K562 (cell line): ENCODE data around the gene KRTAP25-1. TPM values are rescaled to one million over a fixed set of nuclear protein-coding genes. Genes with fewer than 3 reads are reported as not detected.

ENCODE experiments used
- ATAC-seq: fragments of 200-7000 bp; cut with Tn5 transposase; 3 replicates; pipeline ENCODE4 v1.9.1; 2020; ENCODE audit warnings: moderate library complexity
- BruUV-seq: library from RNA; stranded (reverse); fragments of 400-500 nt; replicated peaks from 2 replicates; lab custom pipeline; 2021; lab: Mats Ljungman, UMichigan
- CTCF ChIA-PET: fragments of 300-600 bp; formaldehyde crosslinking; extraction: SDS; loops from one replicate; lab custom pipeline; 2021; ENCODE audit warnings: low intra/inter-chr PET ratio; lab: Yijun Ruan, JAX
- POLR2A ChIA-PET: fragments of 300-600, 350-650 bp; sonication (Branson Sonifier 250); formaldehyde crosslinking; extraction: SDS; loops from one replicate; lab custom pipeline; 2021; ENCODE audit warnings: antibody characterized with exemption, inconsistent platforms; lab: Yijun Ruan, JAX
- DNase-seq, 4 experiments: peaks; one replicate each; pipeline versions ENCODE4 v3.0.0 to v3.0.0-alpha.2; 2011 to 2018; ENCODE audit warnings: low spot score in 3 of 4, mixed read lengths in 3 of 4; ENCODE audit errors: extremely low read depth in 1 of 4
- FAIRE-seq: peaks from 2 replicates; lab custom pipeline; 2011; peaks lifted over from hg19 to GRCh38; lab: Jason Lieb, UNC
- H2AFZ ChIP-seq: 2 replicates; pipeline ENCODE4 v1.6.0; 2011; ENCODE audit warnings: low read depth, low read length, control low read depth, inconsistent platforms
- H3K27ac ChIP-seq: fragments of 200-600 bp; 3 replicates; pipeline ENCODE4 v1.8.0; 2011; ENCODE audit warnings: low read depth, mild to moderate bottlenecking, control low read depth, inconsistent platforms, low read length, moderate library complexity, mixed read lengths; ENCODE audit errors: extremely low read depth
- H3K27me3 ChIP-seq, 2 experiments: fragments of 300-600 bp in 1 of 2; 2 replicates in 1 of 2; 3 replicates in 1 of 2; pipeline versions ENCODE4 v1.6.0 to v1.8.0; 2011; ENCODE audit warnings: inconsistent platforms in 2 of 2, low read length in 2 of 2, mild to moderate bottlenecking in 1 of 2, mixed read lengths in 1 of 2, moderate library complexity in 1 of 2; ENCODE audit not compliant: control insufficient read depth in 2 of 2, insufficient read depth in 2 of 2
- H3K36me3 ChIP-seq: fragments of 300-600 bp; 3 replicates; pipeline ENCODE4 v1.8.0; 2011; ENCODE audit warnings: mild to moderate bottlenecking, low read length, inconsistent platforms; ENCODE audit not compliant: control insufficient read depth, insufficient read depth
- H3K4me1 ChIP-seq, 2 experiments: fragments of 200-600 bp in 1 of 2; replicated peaks in 1 of 2; 2 replicates in 1 of 2; 3 replicates in 1 of 2; pipeline versions ENCODE4 v1.5.1 to v1.8.0; 2011; ENCODE audit warnings: inconsistent platforms in 2 of 2, low read length in 2 of 2, mild to moderate bottlenecking in 1 of 2, mixed read lengths in 1 of 2, moderate library complexity in 1 of 2; ENCODE audit not compliant: control insufficient read depth in 2 of 2, insufficient read depth in 2 of 2
- H3K4me2 ChIP-seq: 2 replicates; pipeline ENCODE4 v1.6.1; 2011; ENCODE audit warnings: low read length, control low read depth, inconsistent platforms, mixed read lengths; ENCODE audit not compliant: insufficient read depth
- H3K4me3 ChIP-seq: fragments of 200-600 bp; sonication (generic), shearing (Covaris generic); 2 replicates; pipeline ENCODE4 v1.5.1; 2016; ENCODE audit warnings: control low read depth, inconsistent platforms
- H3K79me2 ChIP-seq: fragments of 200-600 bp; 3 replicates; pipeline ENCODE4 v1.8.0; 2011; ENCODE audit warnings: low read length, inconsistent platforms; ENCODE audit not compliant: control insufficient read depth, insufficient read depth
- H3K9ac ChIP-seq, 2 experiments: 2 replicates each; pipeline versions ENCODE4 v1.6.0 to v1.6.1; 2011; ENCODE audit warnings: low read depth in 2 of 2, low read length in 2 of 2, control low read depth in 1 of 2, inconsistent platforms in 1 of 2, mild to moderate bottlenecking in 1 of 2, mixed read lengths in 1 of 2; ENCODE audit not compliant: insufficient read depth in 1 of 2
- H3K9me1 ChIP-seq: one replicate; pipeline ENCODE4 v1.6.0; 2011; ENCODE audit warnings: inconsistent platforms, mild to moderate bottlenecking, low read length, moderate library complexity; ENCODE audit not compliant: control insufficient read depth, insufficient read depth
- H3K9me3 ChIP-seq: replicated peaks from 2 replicates; pipeline ENCODE4 v1.5.1; 2011; ENCODE audit warnings: low read depth, low read length, inconsistent platforms; ENCODE audit not compliant: control insufficient read depth, insufficient read depth
- H4K20me1 ChIP-seq: replicated peaks from 2 replicates; pipeline ENCODE4 v1.6.1; 2011; ENCODE audit warnings: low read length, inconsistent platforms, mixed read lengths; ENCODE audit not compliant: control insufficient read depth, insufficient read depth
- CBX1 ChIP-seq: sonication (generic); IDR thresholded peaks from 2 replicates; pipeline ENCODE4 v1.6.1; 2016; ENCODE audit warnings: antibody characterized with exemption, low read depth, mild to moderate bottlenecking
- COPS2 ChIP-seq: fragments of 450-650 bp; conservative IDR thresholded peaks from 2 replicates; pipeline ENCODE4 v1.6.1; 2016; ENCODE audit warnings: mild to moderate bottlenecking, moderate library complexity
- DNMT1 ChIP-seq: fragments of 450-650 bp; IDR thresholded peaks from 2 replicates; pipeline ENCODE4 v1.6.1; 2016; ENCODE audit warnings: antibody characterized with exemption, mild to moderate bottlenecking
- E2F5 ChIP-seq: sonication (generic); formaldehyde crosslinking; IDR thresholded peaks from 2 replicates; pipeline ENCODE4 v1.8.0; 2022; ENCODE audit warnings: mild to moderate bottlenecking, missing genetic modification reagents
- KDM2B ChIP-seq: fragments of 250-450 bp; sonication (Bioruptor Pico); IDR thresholded peaks from 2 replicates; pipeline ENCODE4 v1.8.0; 2021; ENCODE audit warnings: mild to moderate bottlenecking, moderate library complexity
- RB1 ChIP-seq: fragments of 450-650 bp; IDR thresholded peaks from 2 replicates; pipeline ENCODE4 v1.6.1; 2017; ENCODE audit warnings: low read depth, mild to moderate bottlenecking
- TAF1 ChIP-seq: IDR thresholded peaks from 2 replicates; pipeline ENCODE4 v1.6.1; 2011; ENCODE audit warnings: mild to moderate bottlenecking, low read length, moderate library complexity; ENCODE audit not compliant: insufficient read depth, control insufficient read depth, severe bottlenecking; ENCODE audit errors: extremely low read depth
- ZNF134 ChIP-seq: fragments of 250-450 bp; sonication (Bioruptor Pico); conservative IDR thresholded peaks from 2 replicates; pipeline ENCODE4 v1.4.0; 2020
- ZNF407 ChIP-seq: fragments of 450-650 bp; IDR thresholded peaks from 2 replicates; pipeline ENCODE4 v1.6.1; 2016; ENCODE audit warnings: low read depth
- ZNF77 ChIP-seq: fragments of 250-450 bp; sonication (Bioruptor Pico); IDR thresholded peaks from 2 replicates; pipeline ENCODE4 v1.5.0; 2020
- in situ Hi-C: fragments of 300-500 bp; cut with MboI; formaldehyde crosslinking; loops from 4 replicates; pipeline ENCODE4 v1.15.0; 2018; ENCODE audit warnings: inconsistent platforms, mixed read lengths
- intact Hi-C: fragments of 100-400 bp; cut with micrococcal nuclease; formaldehyde crosslinking; loops from 2 replicates; pipeline ENCODE4 v1.14.2; 2022
- polyA plus RNA-seq, 8 experiments: library from polyadenylated mRNA; depleted of rRNA in 4 of 8; stranded (reverse) in 5 of 8; unstranded in 3 of 8; fragments of >200 nt; fragmentation: Nextera tagmentation in 2 of 8; fragmentation: Illumina TruSeq in 1 of 8; extraction: Ambion mirVana in 2 of 8; extraction: Trizol in 1 of 8; gene quantifications; 2 replicates each; pipeline versions ENCODE4 v1.2.1 to v1.2.3, GENCODE V29; 2011 to 2014; ENCODE audit warnings: inconsistent platforms in 1 of 8, missing spikeins in 1 of 8
- total RNA-seq, 7 experiments: library from RNA; depleted of rRNA in 6 of 7; stranded (reverse); fragments of >200 nt in 6 of 7; fragmentation: Illumina TruSeq in 2 of 7; extraction: Trizol in 2 of 7; gene quantifications; 2 replicates each; pipeline versions ENCODE4 v1.2.1 to v1.2.3, GENCODE V29; 2011 to 2021; ENCODE audit warnings: low replicate concordance in 1 of 7
- TF ChIP-seq, protein P1 (sequence below): sonication (generic); formaldehyde crosslinking; IDR thresholded peaks from 2 replicates; pipeline ENCODE4 v1.8.0; 2022; ENCODE audit warnings: mild to moderate bottlenecking, missing genetic modification reagents

The KRTAP25-1 gene
- total and polyA plus RNA-seq, 9 of the 15 experiments (the other 6 are each of a cell fraction or from before 2014, with no cell fraction given), result not detected

- Histone ChIP-seq H3K4me1 (no peaks in the 10 kb centered on the region), H4K20me1 (no peaks in the 10 kb centered on the region), H3K4me3 (no peak overlapping the region), H3K9me3 (no peaks in the 10 kb centered on the region), H3K36me3 (no peaks in the 10 kb centered on the region), H3K27me3 (no peaks in the 10 kb centered on the region), H3K9me1 (no peaks in the 10 kb centered on the region), H3K79me2 (no peaks in the 10 kb centered on the region), H3K9ac (no peak overlapping the region), H3K4me2 (no peak overlapping the region), H2AFZ (no peak overlapping the region), H3K27ac (no peak overlapping the region)
- POLR2A ChIA-PET, result interaction anchor here (0.6 kb wide), 1 partner anchor 486 kb away, joined by 3 read pairs; no protein-coding TSS in a partner anchor
- in situ Hi-C loops, result no loop called here
- CTCF ChIA-PET, result no interaction called here
- intact Hi-C loops, result no loop called here
- ATAC-seq (no peak), FAIRE-seq (no peak), DNase-seq (no peak)
- BruUV-seq, result no TSS peak
- TF ChIP-seq TAF1, result no peak
- TF ChIP-seq E2F5 (CRISPR knock-in tag), result no peak
- no peak for TF ChIP-seq ZNF407
- no peak for TF ChIP-seq CBX1
- no peak for TF ChIP-seq COPS2
- TF ChIP-seq ZNF134, result no peak
- TF ChIP-seq DNMT1, result no peak
- no peak for TF ChIP-seq ZNF77 (CRISPR knock-in tag)
- no peak for TF ChIP-seq KDM2B
- TF ChIP-seq, protein P1, sequence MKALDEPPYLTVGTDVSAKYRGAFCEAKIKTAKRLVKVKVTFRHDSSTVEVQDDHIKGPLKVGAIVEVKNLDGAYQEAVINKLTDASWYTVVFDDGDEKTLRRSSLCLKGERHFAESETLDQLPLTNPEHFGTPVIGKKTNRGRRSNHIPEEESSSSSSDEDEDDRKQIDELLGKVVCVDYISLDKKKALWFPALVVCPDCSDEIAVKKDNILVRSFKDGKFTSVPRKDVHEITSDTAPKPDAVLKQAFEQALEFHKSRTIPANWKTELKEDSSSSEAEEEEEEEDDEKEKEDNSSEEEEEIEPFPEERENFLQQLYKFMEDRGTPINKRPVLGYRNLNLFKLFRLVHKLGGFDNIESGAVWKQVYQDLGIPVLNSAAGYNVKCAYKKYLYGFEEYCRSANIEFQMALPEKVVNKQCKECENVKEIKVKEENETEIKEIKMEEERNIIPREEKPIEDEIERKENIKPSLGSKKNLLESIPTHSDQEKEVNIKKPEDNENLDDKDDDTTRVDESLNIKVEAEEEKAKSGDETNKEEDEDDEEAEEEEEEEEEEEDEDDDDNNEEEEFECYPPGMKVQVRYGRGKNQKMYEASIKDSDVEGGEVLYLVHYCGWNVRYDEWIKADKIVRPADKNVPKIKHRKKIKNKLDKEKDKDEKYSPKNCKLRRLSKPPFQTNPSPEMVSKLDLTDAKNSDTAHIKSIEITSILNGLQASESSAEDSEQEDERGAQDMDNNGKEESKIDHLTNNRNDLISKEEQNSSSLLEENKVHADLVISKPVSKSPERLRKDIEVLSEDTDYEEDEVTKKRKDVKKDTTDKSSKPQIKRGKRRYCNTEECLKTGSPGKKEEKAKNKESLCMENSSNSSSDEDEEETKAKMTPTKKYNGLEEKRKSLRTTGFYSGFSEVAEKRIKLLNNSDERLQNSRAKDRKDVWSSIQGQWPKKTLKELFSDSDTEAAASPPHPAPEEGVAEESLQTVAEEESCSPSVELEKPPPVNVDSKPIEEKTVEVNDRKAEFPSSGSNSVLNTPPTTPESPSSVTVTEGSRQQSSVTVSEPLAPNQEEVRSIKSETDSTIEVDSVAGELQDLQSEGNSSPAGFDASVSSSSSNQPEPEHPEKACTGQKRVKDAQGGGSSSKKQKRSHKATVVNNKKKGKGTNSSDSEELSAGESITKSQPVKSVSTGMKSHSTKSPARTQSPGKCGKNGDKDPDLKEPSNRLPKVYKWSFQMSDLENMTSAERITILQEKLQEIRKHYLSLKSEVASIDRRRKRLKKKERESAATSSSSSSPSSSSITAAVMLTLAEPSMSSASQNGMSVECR, result no peak
- no peak for TF ChIP-seq RB1
These were observed 45.6 kb downstream of the KRTAP25-1 start for GRCh38 chr21:30243691-30244090.
